Lung (tissue), 12 donors: ENCODE measurements around the gene PCGF3. TPM values are rescaled to one million over a fixed set of nuclear protein-coding genes. Genes with fewer than 3 reads are reported as not detected.
"Not testable (repeated sequence)": the region's sequence is repeated elsewhere in the genome, so short reads cannot be mapped to it uniquely, and the experiment has no call there.

ENCODE experiments used
- ATAC-seq: fragments of 200-7000 bp; cut with Tn5 transposase; one replicate; pipeline ENCODE4 v1.9.1; 2020; ENCODE audit warnings: moderate number of reproducible peaks; ENCODE audit not compliant: insufficient read depth, low FRiP score
- DNase-seq, 3 donors: peaks; one replicate each; pipeline ENCODE4 v3.0.0-alpha.2; 2013 to 2017
- H3K27ac ChIP-seq, 2 donors: one replicate each; pipeline ENCODE4 v1.5.1; 2013; ENCODE audit warnings: mild to moderate bottlenecking in 2 of 2, moderate library complexity in 2 of 2, control low read depth in 1 of 2, inconsistent platforms in 1 of 2, low read depth in 1 of 2, low read length in 1 of 2
- H3K27me3 ChIP-seq, 3 donors: one replicate each; pipeline ENCODE4 v1.5.1; 2013; ENCODE audit warnings: low read length in 2 of 3; ENCODE audit not compliant: control insufficient read depth in 3 of 3, insufficient read depth in 3 of 3
- H3K36me3 ChIP-seq, 4 donors: one replicate each; pipeline ENCODE4 v1.5.1; 2013; ENCODE audit warnings: low read length in 4 of 4, mild to moderate bottlenecking in 1 of 4, moderate library complexity in 1 of 4; ENCODE audit not compliant: control insufficient read depth in 4 of 4, insufficient read depth in 4 of 4
- H3K4me1 ChIP-seq, 5 donors: one replicate each; pipeline ENCODE4 v1.5.1; 2013; ENCODE audit warnings: low read length in 5 of 5, mild to moderate bottlenecking in 2 of 5, moderate library complexity in 1 of 5; ENCODE audit not compliant: control insufficient read depth in 5 of 5, insufficient read depth in 5 of 5
- H3K4me3 ChIP-seq: one replicate; pipeline ENCODE4 v1.5.1; 2013; ENCODE audit warnings: mild to moderate bottlenecking, control low read depth, moderate library complexity
- H3K9ac ChIP-seq, 2 donors: one replicate each; pipeline ENCODE4 v1.5.1; 2013; ENCODE audit warnings: low read length in 2 of 2, control low read depth in 1 of 2; ENCODE audit not compliant: insufficient read depth in 1 of 2
- H3K9me3 ChIP-seq, 4 donors: one replicate each; pipeline ENCODE4 v1.5.1; 2013; ENCODE audit warnings: low read length in 3 of 4, mild to moderate bottlenecking in 1 of 4, moderate library complexity in 1 of 4; ENCODE audit not compliant: control insufficient read depth in 4 of 4, insufficient read depth in 3 of 4
- WGBS, 2 donors: extraction: QIAGEN DNeasy Blood & Tissue Kit; methylation state at CpG; one replicate each; pipeline ENCODE4 v1.1.7; 2013; 5-methylcytosine and 5-hydroxymethylcytosine counted together
- polyA plus RNA-seq, 2 donors: library from polyadenylated mRNA; stranded (reverse); fragments of 200-250 nt; gene quantifications; one replicate each; pipeline ENCODE4 v1.2.1, GENCODE V29; 2013
- total RNA-seq, 2 donors: library from RNA; depleted of rRNA in 1 of 2; stranded (reverse); fragments of >200 nt in 1 of 2; gene quantifications; one replicate each; pipeline ENCODE4 v1.2.1, GENCODE V29; 2014 to 2021
- TF ChIP-seq, protein P1 (sequence below): IDR thresholded peaks from 2 replicates; pipeline ENCODE4 v1.5.1; 2012; ENCODE audit warnings: mild to moderate bottlenecking; ENCODE audit errors: control extremely low read depth, extremely low read depth
- donor health status: control.
- donor health status: control.
- donor health status: Bipolar disorder and iron deficiency.
- donor health status: healthy.
- donor health status: DM: yes; HTN: yes; CAD: no.

PCGF3 gene
- total and polyA plus RNA-seq, 4 donors: 29.3 to 66.8 (median 43.3) TPM

DNA sequence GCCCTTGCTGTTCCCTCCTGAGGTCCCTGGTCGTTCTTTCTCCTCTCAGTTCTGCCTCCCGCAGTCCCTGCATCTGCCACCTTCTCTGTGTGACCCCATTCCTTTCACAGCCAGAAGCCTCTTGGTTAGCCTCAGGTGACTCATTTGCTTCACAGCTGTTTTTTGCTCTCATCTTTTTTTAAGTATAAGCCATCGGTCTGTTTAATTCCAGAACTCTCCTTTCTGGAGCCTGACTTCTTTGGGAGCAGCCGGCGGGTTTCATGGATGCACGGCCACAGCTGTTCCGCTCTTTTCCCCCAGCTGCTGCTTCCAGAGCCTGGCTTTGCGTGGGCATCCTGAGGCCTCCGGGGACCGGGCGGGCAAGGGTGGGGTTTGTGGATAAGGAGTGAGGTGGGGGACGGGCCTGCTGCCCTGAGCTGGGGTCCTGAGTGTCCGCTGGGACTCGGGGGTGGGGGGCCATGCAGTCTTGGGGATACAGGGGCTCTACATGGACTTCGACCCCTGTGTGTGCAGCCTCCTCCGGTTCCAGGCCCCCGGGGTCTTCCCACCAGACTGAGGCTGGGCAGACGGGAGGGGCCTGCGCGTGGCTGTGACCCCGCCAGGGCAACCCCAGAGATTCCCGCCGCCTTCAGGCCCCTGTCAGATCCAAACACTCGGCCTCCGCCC lies 46.7 kb downstream of the PCGF3 start:
- Histone ChIP-seq H3K9me3 (no peaks in the 10 kb centered on the region), H3K4me3 (no peak overlapping the region), H3K9ac (no peak overlapping the region), H3K36me3 (peaks cover 0 to 31% (median 25%) of the 10 kb centered on the region in 4 donors), H3K4me1 (no peaks in the 10 kb centered on the region), H3K27me3 (no peaks in the 10 kb centered on the region), H3K27ac (no peak overlapping the region)
- WGBS, 2 donors: 96 to 97% methylated on average over 25 of the region's 25 CpGs
- DNase-seq (no peak), ATAC-seq (no peak)
- TF ChIP-seq, protein P1, sequence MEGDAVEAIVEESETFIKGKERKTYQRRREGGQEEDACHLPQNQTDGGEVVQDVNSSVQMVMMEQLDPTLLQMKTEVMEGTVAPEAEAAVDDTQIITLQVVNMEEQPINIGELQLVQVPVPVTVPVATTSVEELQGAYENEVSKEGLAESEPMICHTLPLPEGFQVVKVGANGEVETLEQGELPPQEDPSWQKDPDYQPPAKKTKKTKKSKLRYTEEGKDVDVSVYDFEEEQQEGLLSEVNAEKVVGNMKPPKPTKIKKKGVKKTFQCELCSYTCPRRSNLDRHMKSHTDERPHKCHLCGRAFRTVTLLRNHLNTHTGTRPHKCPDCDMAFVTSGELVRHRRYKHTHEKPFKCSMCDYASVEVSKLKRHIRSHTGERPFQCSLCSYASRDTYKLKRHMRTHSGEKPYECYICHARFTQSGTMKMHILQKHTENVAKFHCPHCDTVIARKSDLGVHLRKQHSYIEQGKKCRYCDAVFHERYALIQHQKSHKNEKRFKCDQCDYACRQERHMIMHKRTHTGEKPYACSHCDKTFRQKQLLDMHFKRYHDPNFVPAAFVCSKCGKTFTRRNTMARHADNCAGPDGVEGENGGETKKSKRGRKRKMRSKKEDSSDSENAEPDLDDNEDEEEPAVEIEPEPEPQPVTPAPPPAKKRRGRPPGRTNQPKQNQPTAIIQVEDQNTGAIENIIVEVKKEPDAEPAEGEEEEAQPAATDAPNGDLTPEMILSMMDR: no peak

- H3K4me3 ChIP-seq, H3K27me3 ChIP-seq, H3K27ac ChIP-seq, H3K9me3 ChIP-seq, H3K4me1 ChIP-seq, H3K9ac ChIP-seq, DNase-seq, ATAC-seq: not testable (repeated sequence)
- peaks cover 0 to 30% (median 25%) of the 10 kb centered on the region in 4 donors for H3K36me3 ChIP-seq
- 97% methylated on average over 13 of the region's 13 CpGs for WGBS, 2 donors
Measured at GRCh38 chr4:753186-753585, 47.6 kb downstream of the PCGF3 start.

DNA sequence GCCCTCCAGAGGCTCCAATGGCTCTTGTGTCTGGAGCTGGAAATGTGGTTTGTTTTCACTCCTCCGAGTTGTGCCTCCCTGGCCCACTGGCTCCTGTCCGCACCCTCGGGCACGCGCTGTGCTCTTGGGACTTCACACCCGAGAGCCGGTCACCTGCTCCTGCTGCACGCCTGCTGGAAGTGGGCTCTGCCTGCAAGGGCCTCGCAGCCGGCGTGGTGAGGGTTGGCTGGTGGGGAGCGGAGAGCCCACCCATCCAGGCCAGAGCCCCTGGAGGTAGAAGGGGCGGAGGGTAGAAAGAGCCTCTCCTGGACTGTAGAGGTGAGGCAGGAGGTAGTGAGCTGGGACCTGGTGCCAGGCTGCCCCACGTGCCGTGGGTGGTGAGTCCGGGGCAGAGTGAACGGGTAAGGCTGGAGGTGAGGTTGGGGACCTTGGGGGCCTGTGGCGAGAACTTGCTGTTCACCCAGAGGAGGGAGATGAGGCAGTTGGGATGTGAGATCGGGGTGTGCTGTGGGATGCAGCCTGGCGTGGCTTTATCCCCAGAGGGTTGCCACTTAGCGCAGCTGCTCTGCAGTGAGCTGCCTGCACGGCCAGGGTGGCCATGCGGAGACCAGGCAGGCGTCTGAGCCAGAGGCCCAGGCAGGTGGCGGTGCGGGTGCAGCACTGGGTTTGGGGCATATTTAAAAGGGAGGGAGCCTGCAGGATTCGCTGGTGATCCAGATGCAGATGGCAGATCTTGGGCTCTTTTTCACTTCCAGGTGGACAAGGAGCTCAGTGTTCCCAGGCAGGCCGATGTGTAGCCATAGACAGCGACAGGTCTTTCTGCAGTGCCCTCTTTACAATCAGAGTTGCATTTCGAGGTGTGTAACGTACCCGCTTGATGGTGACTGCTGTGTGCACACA lies 48.8 kb downstream of the PCGF3 start:
- TF ChIP-seq, protein P1: no peak
- no peak overlapping the region for H3K4me3 ChIP-seq
- peaks cover 0 to 25% (median 22%) of the 10 kb centered on the region in 4 donors for H3K36me3 ChIP-seq
- H3K9me3 ChIP-seq: no peaks in the 10 kb centered on the region
- no peak for ATAC-seq
- no peaks in the 10 kb centered on the region for H3K4me1 ChIP-seq
- no peak overlapping the region for H3K9ac ChIP-seq
- 95 to 98% methylated on average over 32 of the region's 32 CpGs for WGBS, 2 donors
- no peaks in the 10 kb centered on the region for H3K27me3 ChIP-seq
- DNase-seq: no peak
- no peak overlapping the region for H3K27ac ChIP-seq

- Histone ChIP-seq H3K4me1 (peaks cover 0 to 5% (median 0%) of the 10 kb centered on the region in 5 donors), H3K4me3 (no peak overlapping the region), H3K36me3 (peaks cover 0 to 33% (median 32%) of the 10 kb centered on the region in 4 donors), H3K27me3 (no peaks in the 10 kb centered on the region), H3K9ac (no peak overlapping the region), H3K27ac (no peak overlapping the region), H3K9me3 (no peaks in the 10 kb centered on the region)
- TF ChIP-seq, protein P1: no peak
- DNase-seq (no peak), ATAC-seq (no peak)
- 94% methylated on average over 20 of the region's 20 CpGs for WGBS, 2 donors
Measured at GRCh38 chr4:757111-757510, 51.5 kb downstream of the PCGF3 start.

DNA sequence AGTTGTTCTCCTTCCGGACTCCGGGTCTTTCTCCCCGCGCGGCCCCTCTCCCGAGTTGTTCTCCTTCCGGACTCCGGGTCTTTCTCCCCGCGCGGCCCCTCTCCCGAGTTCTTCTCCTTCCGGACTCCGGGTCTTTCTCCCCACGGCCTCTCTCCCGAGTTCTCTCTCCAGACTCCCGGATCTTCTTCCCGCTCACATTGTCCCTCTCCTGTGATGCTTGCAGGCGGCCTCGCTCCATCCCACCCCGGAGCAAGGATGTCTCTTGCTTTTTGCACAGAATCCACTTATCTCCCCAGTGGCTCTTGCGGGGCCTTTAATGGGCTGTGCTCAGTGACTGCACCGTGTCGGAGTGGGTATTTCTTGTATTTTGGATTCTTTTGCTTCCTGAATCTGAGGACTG lies 54.2 kb downstream of the PCGF3 start:
- H3K4me3 ChIP-seq, DNase-seq, H3K9me3 ChIP-seq, H3K4me1 ChIP-seq, H3K27me3 ChIP-seq, H3K27ac ChIP-seq, H3K9ac ChIP-seq, ATAC-seq: not testable (repeated sequence)
- 71 to 74% methylated on average over 13 to 18 of the region's 24 CpGs for WGBS, 2 donors
- peaks cover 2 to 40% (median 40%) of the 10 kb centered on the region in 4 donors for H3K36me3 ChIP-seq
